HUES48 (cell line): ENCODE measurements around the gene THSD4.

Experiments
- H3K27ac ChIP-seq: one replicate; pipeline ENCODE4 v1.7.0; 2013; ENCODE audit warnings: low read depth, low read length, inconsistent platforms
- H3K27me3 ChIP-seq: 2 replicates; pipeline ENCODE4 v1.6.1; 2013; ENCODE audit warnings: mild to moderate bottlenecking, low read length; ENCODE audit not compliant: control insufficient read depth, insufficient read depth
- H3K36me3 ChIP-seq: 2 replicates; pipeline ENCODE4 v1.6.1; 2013; ENCODE audit warnings: low read length; ENCODE audit not compliant: control insufficient read depth, insufficient read depth
- H3K4me1 ChIP-seq: 2 replicates; pipeline ENCODE4 v1.6.1; 2013; ENCODE audit warnings: mild to moderate bottlenecking, low read length; ENCODE audit not compliant: control insufficient read depth, insufficient read depth
- H3K4me3 ChIP-seq: 2 replicates; pipeline ENCODE4 v1.5.1; 2013; ENCODE audit warnings: mild to moderate bottlenecking, low read depth, low read length
- H3K9ac ChIP-seq: 2 replicates; pipeline ENCODE4 v1.6.1; 2013; ENCODE audit warnings: mild to moderate bottlenecking, low read depth, low read length, moderate library complexity
- H3K9me3 ChIP-seq: 2 replicates; pipeline ENCODE4 v1.6.1; 2013; ENCODE audit warnings: low read length; ENCODE audit not compliant: control insufficient read depth, insufficient read depth

THSD4 gene

DNA sequence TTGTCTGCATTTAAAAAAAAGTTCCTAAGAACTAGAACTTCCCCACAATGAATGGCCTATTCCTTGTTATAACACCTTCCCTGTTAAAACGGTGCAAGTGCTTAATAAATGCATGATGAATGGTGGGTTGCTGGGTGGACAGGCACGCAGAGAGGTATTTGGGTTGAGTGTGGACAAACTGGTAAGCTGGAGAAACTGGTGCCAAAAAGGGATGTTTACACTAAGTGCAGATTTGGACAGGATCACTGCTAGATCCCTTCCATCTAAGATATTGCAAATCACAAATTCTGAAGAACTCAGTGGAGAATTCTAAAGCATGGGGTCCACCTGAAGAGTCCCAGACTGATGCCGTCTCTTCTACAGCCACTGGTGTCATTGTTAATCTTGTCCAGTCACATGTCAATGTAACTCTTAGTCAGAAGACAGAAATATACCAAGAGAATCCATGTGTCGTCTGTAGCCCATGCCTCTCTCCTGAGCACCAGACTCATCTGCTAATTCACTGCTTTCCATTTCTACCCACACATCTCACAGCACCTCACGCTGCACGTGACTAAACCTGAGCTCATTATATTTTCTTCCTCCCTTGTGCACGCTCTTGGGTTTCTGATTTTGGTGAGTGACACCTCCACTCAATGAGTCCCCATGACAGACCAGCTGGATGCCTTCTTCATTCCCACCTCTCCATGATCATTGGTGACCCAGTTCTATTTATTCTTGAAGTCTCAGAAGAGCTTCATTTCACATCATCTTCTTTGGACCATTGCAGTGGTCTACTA lies 328.9 kb downstream of the THSD4 start:
- Histone ChIP-seq H3K36me3 (no peaks in the 10 kb centered on the region), H3K27me3 (no peaks in the 10 kb centered on the region), H3K27ac (no peak overlapping the region), H3K4me3 (no peak overlapping the region), H3K9me3 (no peaks in the 10 kb centered on the region), H3K4me1 (peaks cover 25% of the 10 kb centered on the region), H3K9ac (no peak overlapping the region)

DNA sequence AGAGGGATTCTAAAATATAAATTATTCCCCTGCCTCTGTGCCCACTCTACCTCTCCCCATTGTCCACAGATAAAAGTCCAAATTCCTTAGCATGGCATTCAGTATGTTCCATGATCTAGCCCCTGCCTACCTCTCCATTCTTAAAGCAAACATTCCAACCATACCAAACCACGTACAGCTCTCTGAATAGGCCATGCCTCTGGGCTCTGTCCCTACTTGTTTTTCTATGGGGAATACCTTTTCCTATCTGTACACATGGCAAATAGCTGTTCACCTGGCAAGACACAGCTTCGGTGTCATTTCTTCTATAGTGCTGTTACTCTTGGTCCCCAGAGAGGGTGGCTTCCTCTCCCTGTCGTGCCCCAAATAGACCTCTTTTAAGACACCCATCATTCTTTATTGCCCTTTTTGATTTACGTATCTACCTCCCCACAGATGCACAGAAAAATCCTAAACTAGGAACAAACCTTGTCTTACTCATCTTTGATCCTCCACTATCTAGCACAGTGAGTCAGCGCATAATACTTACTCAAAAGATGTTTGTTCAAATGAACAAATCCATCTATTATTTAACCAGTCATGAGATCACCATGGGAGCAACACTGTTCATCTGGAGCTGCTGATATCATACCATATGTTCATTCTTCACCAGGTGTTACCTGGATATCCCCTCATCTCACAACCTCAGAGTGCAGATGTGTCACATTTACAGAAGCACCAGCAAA lies 329.8 kb downstream of the THSD4 start:
- no peaks in the 10 kb centered on the region for H3K9me3 ChIP-seq
- H3K27ac ChIP-seq: no peak overlapping the region
- H3K4me1 ChIP-seq: peaks cover 23% of the 10 kb centered on the region

DNA sequence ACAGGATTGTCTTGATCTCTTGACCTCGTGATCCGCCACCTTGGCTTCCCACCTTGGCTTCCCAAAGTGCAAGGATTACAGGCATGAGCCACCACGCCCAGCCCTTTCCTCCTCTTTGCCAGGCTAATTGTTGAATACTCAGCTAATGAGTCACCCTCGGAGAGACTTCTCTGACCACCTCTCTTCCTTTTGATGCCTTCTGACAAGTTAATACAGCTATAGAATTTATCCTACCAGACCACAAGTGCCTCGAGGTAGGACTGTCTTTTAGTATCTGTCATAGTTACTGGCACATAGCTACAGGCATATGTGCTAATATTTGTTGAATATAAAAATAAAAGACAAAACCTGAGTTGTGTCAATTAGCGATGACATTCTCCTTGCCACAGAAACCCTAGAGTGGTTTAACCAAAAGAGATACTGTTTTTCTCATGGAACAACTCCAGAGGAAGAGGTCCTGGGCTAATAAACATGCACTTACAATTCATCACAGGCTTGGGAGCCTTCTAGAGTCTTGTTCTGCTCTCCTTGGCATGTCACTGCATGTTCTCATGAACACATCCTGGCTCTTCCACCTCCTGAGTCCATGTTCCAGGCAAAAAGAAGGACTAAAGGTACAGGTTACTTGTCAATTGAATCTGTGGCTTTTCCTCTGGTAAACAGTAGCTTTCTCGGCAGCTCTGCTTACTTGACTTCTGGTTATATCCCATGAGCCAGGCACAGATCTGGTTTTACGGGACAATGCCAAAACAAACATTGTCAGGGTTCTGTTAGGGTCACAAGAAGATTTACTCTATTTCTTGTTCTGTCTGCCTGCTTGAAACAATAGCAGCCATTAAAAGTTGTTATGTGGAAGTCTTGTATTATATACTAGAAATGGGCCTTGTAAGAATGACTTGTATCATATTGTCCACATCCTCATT lies 332.3 kb downstream of the THSD4 start:
- H3K36me3 ChIP-seq: no peaks in the 10 kb centered on the region
- H3K4me3 ChIP-seq: no peak overlapping the region
- H3K4me1 ChIP-seq: peaks cover 20% of the 10 kb centered on the region
- H3K9me3 ChIP-seq: no peaks in the 10 kb centered on the region
- no peak overlapping the region for H3K27ac ChIP-seq
- H3K27me3 ChIP-seq: no peaks in the 10 kb centered on the region
- H3K9ac ChIP-seq: no peak overlapping the region

More for the DNA sequence above, 329.8 kb downstream of the THSD4 start:
- Histone ChIP-seq H3K9ac (no peak overlapping the region), H3K27me3 (no peaks in the 10 kb centered on the region), H3K36me3 (no peaks in the 10 kb centered on the region), H3K4me3 (no peak overlapping the region)

DNA sequence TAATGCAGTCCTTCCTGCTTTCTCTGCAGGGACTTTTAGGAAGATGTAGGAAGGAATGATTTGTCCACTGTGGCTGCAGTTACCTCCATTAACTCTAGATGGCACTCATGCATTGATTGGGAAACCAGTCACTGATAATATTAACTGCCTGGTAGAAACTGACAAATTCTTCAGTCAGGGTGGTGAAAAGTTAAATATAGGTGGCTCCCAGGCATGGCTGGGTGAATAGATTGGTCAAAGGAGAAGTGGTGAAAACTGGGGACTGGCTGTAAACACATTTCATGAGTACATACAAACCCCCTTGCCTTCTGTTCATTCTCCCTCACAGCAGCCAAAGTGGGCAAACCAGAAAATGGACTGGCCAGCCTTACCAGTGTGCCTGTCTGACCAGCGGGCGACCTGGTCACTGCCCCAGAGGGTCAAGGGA lies 333.4 kb downstream of the THSD4 start:
- Histone ChIP-seq H3K27ac (no peak overlapping the region), H3K4me1 (peaks cover 10% of the 10 kb centered on the region), H3K9me3 (no peaks in the 10 kb centered on the region)

DNA sequence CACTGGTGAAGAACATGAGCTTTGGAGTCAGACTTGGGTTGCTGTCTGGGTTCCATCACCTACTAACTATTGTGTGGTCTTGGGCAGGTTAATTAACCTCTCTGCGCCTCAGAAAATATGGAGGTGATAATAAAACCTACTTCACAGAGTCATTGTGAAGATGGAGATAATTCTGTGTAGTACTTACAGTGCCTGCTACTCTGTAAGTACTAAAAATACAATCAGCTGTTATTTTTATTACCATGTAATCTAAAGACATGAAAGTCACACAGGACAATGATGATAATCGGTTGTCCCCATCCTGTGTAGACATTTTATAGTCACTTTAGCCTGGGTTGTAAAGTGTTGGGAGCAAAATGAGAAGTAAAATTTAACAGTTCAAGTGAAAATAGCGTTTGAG lies 334.1 kb downstream of the THSD4 start:
- Histone ChIP-seq H3K9me3 (no peaks in the 10 kb centered on the region), H3K4me1 (peaks cover 7% of the 10 kb centered on the region; the same call in 1 of the 2 replicates), H3K27ac (no peak overlapping the region), H3K9ac (no peak overlapping the region), H3K4me3 (no peak overlapping the region), H3K36me3 (no peaks in the 10 kb centered on the region), H3K27me3 (no peaks in the 10 kb centered on the region)

More for the DNA sequence above, 333.4 kb downstream of the THSD4 start:
- H3K4me3 ChIP-seq: no peak overlapping the region
- H3K27me3 ChIP-seq: no peaks in the 10 kb centered on the region
- H3K36me3 ChIP-seq: no peaks in the 10 kb centered on the region
- no peak overlapping the region for H3K9ac ChIP-seq

DNA sequence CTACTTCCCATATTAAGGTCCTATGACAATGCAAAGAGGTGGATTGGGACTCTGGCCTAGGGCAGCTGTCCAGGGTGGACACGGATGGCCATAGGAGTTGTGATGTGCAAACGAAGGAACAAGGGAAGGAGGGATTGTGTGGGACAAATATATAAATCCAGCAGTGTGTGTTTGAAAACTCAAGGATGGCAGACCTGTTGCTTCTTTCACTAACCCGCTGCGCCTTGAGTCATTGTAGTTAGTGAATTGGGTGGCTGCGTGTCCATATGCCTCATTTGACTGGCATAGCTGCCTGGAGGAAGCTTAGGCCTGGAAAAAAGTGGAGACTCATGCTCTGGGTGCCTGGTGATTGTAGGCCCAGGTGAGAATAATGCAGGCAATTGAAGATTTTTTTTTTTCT lies 334.7 kb downstream of the THSD4 start:
- Histone ChIP-seq H3K36me3 (no peaks in the 10 kb centered on the region), H3K9ac (no peak overlapping the region)

DNA sequence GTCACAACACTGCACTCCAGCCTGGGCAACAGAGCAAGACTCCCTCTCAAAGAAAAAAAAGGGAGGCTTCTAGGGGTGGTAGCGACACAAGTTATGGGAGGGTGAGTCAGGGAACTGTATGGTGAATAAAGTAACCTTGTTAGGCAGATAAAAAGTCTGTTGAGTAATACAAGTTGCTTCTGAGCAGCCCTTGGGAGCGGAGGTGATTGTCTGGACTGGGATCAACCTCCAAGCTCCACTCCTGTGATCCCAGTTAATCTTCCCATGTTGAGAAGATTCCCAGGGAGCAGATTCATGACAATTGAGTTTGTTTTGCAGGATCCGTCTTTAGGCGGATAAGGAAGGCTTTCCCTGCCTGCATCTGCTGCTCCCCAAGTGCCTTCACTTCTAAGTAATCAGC lies 335.9 kb downstream of the THSD4 start:
- H3K4me1 ChIP-seq: peaks cover 7% of the 10 kb centered on the region; the same call in 1 of the 2 replicates
- H3K9ac ChIP-seq: no peak overlapping the region
- H3K9me3 ChIP-seq: no peaks in the 10 kb centered on the region
- H3K27me3 ChIP-seq: no peaks in the 10 kb centered on the region
- no peak overlapping the region for H3K4me3 ChIP-seq
- no peaks in the 10 kb centered on the region for H3K36me3 ChIP-seq
- H3K27ac ChIP-seq: no peak overlapping the region

More for the DNA sequence above, 334.7 kb downstream of the THSD4 start:
- Histone ChIP-seq H3K4me1 (peaks cover 8% of the 10 kb centered on the region; the same call in 1 of the 2 replicates), H3K27me3 (no peaks in the 10 kb centered on the region), H3K27ac (no peak overlapping the region), H3K9me3 (no peaks in the 10 kb centered on the region), H3K4me3 (no peak overlapping the region)

DNA sequence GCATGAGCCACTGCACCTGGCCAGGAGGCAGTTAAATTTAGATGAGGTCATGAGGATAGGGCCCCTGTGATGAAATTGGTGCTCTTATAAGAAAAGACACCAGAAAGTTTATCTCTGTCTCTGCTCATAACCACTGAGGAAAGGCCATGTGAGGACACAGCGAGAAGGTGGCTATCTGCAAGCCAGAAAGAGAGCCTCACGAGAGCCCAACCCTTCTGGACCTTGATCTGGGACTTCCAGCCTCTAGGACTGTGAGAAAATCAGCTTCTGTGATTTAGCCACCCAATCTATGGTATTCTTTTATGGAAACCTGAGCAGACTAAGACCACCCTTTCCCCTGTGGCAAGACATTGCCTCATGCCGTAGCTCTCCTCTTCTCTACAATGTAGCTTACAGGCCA lies 337.6 kb downstream of the THSD4 start:
- Histone ChIP-seq H3K9ac (no peak overlapping the region), H3K36me3 (no peaks in the 10 kb centered on the region), H3K27ac (no peak overlapping the region), H3K9me3 (no peaks in the 10 kb centered on the region), H3K4me3 (no peak overlapping the region), H3K4me1 (peaks cover 7% of the 10 kb centered on the region; the same call in 1 of the 2 replicates), H3K27me3 (no peaks in the 10 kb centered on the region)

DNA sequence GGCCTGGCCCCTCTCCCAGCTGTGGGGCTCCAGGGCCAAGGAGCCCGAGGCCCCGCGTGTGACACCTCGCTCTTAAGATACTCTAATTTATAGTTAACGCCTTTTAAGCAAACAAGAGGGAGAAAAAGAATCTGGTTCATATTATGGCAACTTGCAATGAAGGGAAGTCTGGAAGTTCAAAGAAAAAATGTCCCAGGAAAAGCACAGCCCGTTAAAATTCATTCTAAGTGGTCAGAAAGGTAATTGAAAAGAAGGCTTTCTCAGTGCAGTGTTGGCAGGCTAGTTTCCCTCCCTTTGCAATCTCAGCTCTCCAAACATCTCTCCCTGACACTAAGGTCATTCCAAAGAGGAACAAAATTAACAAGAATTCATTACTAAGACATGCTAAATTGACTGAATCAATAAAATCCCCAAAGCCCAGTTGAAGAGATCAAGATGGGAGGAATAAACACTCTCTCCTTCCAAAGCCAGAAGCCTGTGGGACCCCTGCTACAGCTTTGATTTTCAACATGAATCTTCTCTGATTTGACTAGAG lies 339.3 kb downstream of the THSD4 start:
- Histone ChIP-seq H3K27ac (no peak overlapping the region), H3K9me3 (no peaks in the 10 kb centered on the region), H3K4me1 (0 out of 2 replicates have a peak, but pooled peaks cover 3% of the 10 kb centered on the region), H3K27me3 (no peaks in the 10 kb centered on the region), H3K4me3 (no peak overlapping the region), H3K9ac (no peak overlapping the region), H3K36me3 (no peaks in the 10 kb centered on the region)

DNA sequence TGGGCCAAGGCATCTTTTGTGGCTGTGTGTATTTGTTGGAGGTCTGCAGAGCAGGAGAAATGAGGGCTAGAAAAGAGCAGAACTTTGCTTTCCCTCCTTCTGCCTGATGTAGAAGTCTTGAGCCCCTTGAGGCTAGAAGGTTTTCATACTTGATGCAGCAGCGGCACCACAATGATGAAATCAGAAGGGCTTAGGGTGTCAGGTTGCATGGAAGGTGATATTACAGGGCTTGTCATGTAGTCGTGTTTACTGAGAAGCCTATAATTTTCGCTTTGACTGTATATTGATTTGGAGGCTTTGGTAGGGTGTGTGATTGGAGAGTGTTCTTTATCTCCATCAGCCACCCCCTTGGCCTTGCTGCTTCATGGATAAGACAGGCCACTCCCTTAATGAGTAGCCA lies 339.8 kb downstream of the THSD4 start:
- no peaks in the 10 kb centered on the region for H3K9me3 ChIP-seq
- no peaks in the 10 kb centered on the region for H3K27me3 ChIP-seq
- H3K4me1 ChIP-seq: 0 out of 2 replicates have a peak, but pooled peaks cover 3% of the 10 kb centered on the region
- H3K9ac ChIP-seq: no peak overlapping the region
- H3K27ac ChIP-seq: no peak overlapping the region
- H3K36me3 ChIP-seq: no peaks in the 10 kb centered on the region
- no peak overlapping the region for H3K4me3 ChIP-seq
